ENCODE measurements around the gene SCO1. TPM values are rescaled to one million over a fixed set of nuclear protein-coding genes. Genes with fewer than 3 reads are reported as not detected.

SCO1 gene
- total and polyA plus RNA-seq, 8 donors = 8.0 to 61.1 (median 13.4) TPM

DNA sequence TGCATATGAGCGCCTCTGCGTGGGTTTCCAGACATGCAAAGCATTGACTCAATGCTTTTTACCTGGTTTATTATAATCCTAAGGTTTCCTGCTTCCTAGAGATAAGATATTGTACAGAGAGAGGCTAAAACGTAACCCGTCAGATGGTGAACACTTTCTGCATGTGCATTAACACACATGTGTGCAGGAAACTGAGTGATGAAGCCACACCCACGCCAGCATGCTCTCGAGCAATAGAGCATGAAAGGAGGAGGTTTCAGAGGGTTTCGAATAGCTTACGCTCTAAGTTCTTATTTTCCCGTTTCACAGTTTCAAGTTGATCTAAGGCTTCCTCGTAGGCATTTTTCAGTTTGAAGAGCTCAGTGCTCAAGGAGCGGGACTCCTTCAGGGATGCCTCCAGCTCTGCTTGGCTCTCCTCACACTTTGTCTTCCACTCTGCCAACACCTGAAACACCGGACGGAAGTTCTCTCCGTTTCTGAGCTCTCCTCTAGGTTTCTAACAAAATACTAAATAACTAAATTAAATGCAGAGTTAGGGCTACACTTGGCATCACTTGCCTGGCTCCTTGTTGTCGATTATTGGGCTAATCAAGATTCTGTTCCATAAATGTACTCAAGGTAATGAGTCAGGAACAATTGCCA, 63.5 kb downstream of the SCO1 start:
- no peaks in the 10 kb centered on the region for H3K27me3 ChIP-seq
- H3K9me3 ChIP-seq = no peaks in the 10 kb centered on the region
- H3K4me1 ChIP-seq = no peaks in the 10 kb centered on the region
- 88 to 92% (median 89%) methylated on average over 15 of the region's 15 CpGs for WGBS, 5 donors
- TF ChIP-seq, protein P1, sequence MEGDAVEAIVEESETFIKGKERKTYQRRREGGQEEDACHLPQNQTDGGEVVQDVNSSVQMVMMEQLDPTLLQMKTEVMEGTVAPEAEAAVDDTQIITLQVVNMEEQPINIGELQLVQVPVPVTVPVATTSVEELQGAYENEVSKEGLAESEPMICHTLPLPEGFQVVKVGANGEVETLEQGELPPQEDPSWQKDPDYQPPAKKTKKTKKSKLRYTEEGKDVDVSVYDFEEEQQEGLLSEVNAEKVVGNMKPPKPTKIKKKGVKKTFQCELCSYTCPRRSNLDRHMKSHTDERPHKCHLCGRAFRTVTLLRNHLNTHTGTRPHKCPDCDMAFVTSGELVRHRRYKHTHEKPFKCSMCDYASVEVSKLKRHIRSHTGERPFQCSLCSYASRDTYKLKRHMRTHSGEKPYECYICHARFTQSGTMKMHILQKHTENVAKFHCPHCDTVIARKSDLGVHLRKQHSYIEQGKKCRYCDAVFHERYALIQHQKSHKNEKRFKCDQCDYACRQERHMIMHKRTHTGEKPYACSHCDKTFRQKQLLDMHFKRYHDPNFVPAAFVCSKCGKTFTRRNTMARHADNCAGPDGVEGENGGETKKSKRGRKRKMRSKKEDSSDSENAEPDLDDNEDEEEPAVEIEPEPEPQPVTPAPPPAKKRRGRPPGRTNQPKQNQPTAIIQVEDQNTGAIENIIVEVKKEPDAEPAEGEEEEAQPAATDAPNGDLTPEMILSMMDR (IDR thresholded peaks at IDR 0.05) = no peak
- no peak for TF ChIP-seq EP300 (IDR thresholded peaks at IDR 0.05)
- TF ChIP-seq POLR2AphosphoS5 (IDR thresholded peaks at IDR 0.05) = no peak
- H3K4me3 ChIP-seq = no peak overlapping the region
- DNase-seq = no peak
- intact Hi-C loops (cut with DNase I; ENCODE audit: low total_unique reads) = no loop called here
- peaks cover 3 to 84% (median 56%) of the 10 kb centered on the region in 4 donors for H3K36me3 ChIP-seq
- no peak overlapping the region for H3K27ac ChIP-seq

DNA sequence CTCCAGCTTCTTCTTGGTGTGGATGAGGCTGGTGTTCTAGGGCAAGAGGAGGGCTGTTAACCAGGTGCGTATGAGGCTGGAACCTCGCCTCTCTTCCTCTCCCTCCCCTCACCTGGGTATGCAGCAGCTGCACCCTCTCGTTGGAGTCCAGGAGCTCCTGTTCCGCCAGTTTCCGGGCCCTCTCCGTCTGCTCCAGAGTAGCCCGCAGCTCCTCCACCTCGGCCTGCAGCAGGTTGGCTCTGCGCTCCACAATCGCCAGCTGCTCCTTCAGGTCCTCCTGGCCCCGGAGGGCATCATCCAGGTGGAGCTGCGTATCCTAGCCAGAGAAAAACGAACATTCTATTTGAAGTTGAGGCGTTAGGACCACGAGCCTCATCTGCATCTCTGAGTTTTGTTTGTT, 65.6 kb downstream of the SCO1 start:
- Histone ChIP-seq H3K9me3 (no peaks in the 10 kb centered on the region), H3K4me1 (no peaks in the 10 kb centered on the region), H3K27me3 (no peaks in the 10 kb centered on the region), H3K4me3 (no peak overlapping the region), H3K36me3 (peaks cover 3 to 65% (median 40%) of the 10 kb centered on the region in 4 donors), H3K27ac (no peak overlapping the region)
- DNase-seq = no peak
- intact Hi-C loops (cut with DNase I; ENCODE audit: low total_unique reads) = no loop called here
- 86 to 92% (median 86%) methylated on average over 13 to 15 of the region's 15 CpGs for WGBS, 5 donors
- TF ChIP-seq EP300 (IDR thresholded peaks at IDR 0.05) (no peak), POLR2A (IDR thresholded peaks at IDR 0.05) (no peak), POLR2AphosphoS5 (IDR thresholded peaks at IDR 0.05) (no peak)
- TF ChIP-seq, protein P1 (IDR thresholded peaks at IDR 0.05) = no peak

DNA sequence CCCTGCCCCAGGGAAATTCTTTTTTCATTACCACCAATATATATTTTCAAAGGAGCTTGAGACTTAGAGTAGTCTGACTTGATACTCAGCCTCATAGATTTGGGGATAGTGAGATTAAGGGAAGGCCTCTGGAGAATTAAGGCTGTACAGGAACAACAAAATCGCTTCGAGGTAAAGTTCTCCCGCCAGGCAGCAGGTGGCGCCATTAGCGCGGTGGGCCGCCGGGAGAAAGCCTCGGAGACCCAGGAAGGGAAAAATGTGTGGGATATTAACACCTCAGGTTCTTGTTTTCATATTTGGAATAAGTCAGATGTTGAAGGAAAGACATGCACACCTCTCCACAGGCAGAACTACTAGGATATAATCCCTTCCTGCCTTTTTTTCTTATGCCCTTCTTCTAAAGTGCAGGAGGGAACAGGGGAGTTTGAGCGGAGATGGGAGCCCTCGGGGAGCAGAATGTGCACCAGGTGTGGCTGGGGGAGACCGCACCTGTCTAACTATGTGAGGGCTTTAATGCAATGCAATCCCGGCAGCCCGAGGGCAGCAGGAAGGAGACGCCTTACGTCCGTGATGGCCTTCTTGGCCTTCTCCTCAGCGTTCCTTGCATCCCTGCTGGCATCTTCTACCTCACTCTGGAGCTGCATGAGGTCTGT, 66.2 kb downstream of the SCO1 start:
- TF ChIP-seq, protein P1 (IDR thresholded peaks at IDR 0.05) = peak in 5 of 7 experiments; percentile 22 to 74 (median 65)
- TF ChIP-seq POLR2AphosphoS5 (IDR thresholded peaks at IDR 0.05) = no peak
- no peak for TF ChIP-seq EP300 (IDR thresholded peaks at IDR 0.05)
- DNase-seq = peak in 1 of 2 donors; percentile 54

DNA sequence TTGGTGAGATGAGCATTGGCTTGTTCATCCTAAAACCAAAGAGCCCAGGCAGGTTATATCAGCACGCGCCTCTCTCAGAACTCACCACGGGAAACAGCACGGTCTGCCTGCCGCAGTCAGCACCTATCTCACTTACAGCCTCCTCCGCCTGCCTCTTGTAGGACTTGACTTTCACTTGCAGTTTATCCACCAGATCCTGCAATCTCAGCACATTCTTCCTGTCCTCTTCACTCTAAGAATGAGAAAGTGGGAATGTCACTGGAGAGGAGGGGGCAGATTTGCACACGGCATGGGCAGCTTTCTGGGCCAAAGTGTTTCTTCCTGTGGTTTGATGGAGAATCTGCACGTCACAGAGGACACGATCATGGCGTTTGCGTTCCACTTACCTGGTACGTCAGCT, 67.6 kb downstream of the SCO1 start:
- Histone ChIP-seq H3K4me1 (no peaks in the 10 kb centered on the region), H3K4me3 (no peak overlapping the region), H3K27me3 (no peaks in the 10 kb centered on the region), H3K27ac (no peak overlapping the region), H3K36me3 (peaks cover 3 to 51% (median 29%) of the 10 kb centered on the region in 4 donors), H3K9me3 (no peaks in the 10 kb centered on the region)
- intact Hi-C loops (cut with DNase I; ENCODE audit: low total_unique reads) = no loop called here
- WGBS, 5 donors = 93 to 96% (median 95%) methylated on average over 12 of the region's 12 CpGs
- TF ChIP-seq EP300 (IDR thresholded peaks at IDR 0.05) = no peak
- TF ChIP-seq, protein P1 (IDR thresholded peaks at IDR 0.05) = no peak
- no peak for TF ChIP-seq POLR2A (IDR thresholded peaks at IDR 0.05)
- TF ChIP-seq POLR2AphosphoS5 (IDR thresholded peaks at IDR 0.05) = no peak
- no peak for DNase-seq

More for the DNA sequence above, 66.2 kb downstream of the SCO1 start:
- WGBS, 5 donors = 48 to 52% (median 49%) methylated on average over 18 of the region's 18 CpGs
- Histone ChIP-seq H3K4me1 (no peaks in the 10 kb centered on the region), H3K27me3 (no peaks in the 10 kb centered on the region), H3K4me3 (no peak overlapping the region), H3K27ac (no peak overlapping the region), H3K36me3 (peaks cover 3 to 62% (median 38%) of the 10 kb centered on the region in 4 donors), H3K9me3 (no peaks in the 10 kb centered on the region)
- intact Hi-C loops (cut with DNase I; ENCODE audit: low total_unique reads) = no loop called here

Data from stomach (tissue), 9 donors.